Neural progenitor cell (in vitro differentiated cells): ENCODE results near the gene STAT5B. TPM values are rescaled to one million over a fixed set of nuclear protein-coding genes. Genes with fewer than 3 reads are reported as not detected.

Experiments
- DNase-seq: peaks from one replicate; pipeline ENCODE4 v3.0.0-alpha.2; 2016; ENCODE audit warnings: low spot score
- H2AFZ ChIP-seq: fragments of 200-600 bp; sonication (generic); replicated peaks from 2 replicates; pipeline ENCODE4 v1.6.1; 2016; ENCODE audit warnings: antibody characterized with exemption
- H3F3A ChIP-seq: fragments of 200-600 bp; sonication (generic); 2 replicates; pipeline ENCODE4 v1.6.1; 2016; ENCODE audit warnings: antibody characterized with exemption, low read depth
- H3K27ac ChIP-seq: fragments of 200-600 bp; sonication (generic); 2 replicates; pipeline ENCODE4 v1.5.1; 2016; ENCODE audit warnings: mild to moderate bottlenecking
- H3K27me3 ChIP-seq: fragments of 200-600 bp; sonication (generic); 2 replicates; pipeline ENCODE4 v1.6.1; 2016; ENCODE audit warnings: mild to moderate bottlenecking, moderate library complexity
- H3K36me3 ChIP-seq: fragments of 200-600 bp; sonication (generic); 2 replicates; pipeline ENCODE4 v1.5.1; 2016
- H3K4me1 ChIP-seq: fragments of 200-600 bp; sonication (generic); 2 replicates; pipeline ENCODE4 v1.6.1; 2016; ENCODE audit warnings: mixed run types
- H3K4me2 ChIP-seq: fragments of 200-600 bp; sonication (generic); 2 replicates; pipeline ENCODE4 v1.6.1; 2016
- H3K4me3 ChIP-seq: fragments of 200-600 bp; sonication (generic); 2 replicates; pipeline ENCODE4 v1.5.1; 2016
- H3K79me2 ChIP-seq: fragments of 200-600 bp; sonication (generic); 2 replicates; pipeline ENCODE4 v1.6.1; 2016; ENCODE audit warnings: low read depth
- H3K9ac ChIP-seq: fragments of 200-600 bp; sonication (generic); 2 replicates; pipeline ENCODE4 v1.6.1; 2016
- H3K9me3 ChIP-seq: fragments of 200-600 bp; sonication (generic); 2 replicates; pipeline ENCODE4 v1.5.1; 2016; ENCODE audit warnings: low read depth
- H4K20me1 ChIP-seq: fragments of 200-600 bp; sonication (generic); 2 replicates; pipeline ENCODE4 v1.6.1; 2016; ENCODE audit warnings: low read depth
- H3K27ac Mint-ChIP-seq: 3 replicates; pipeline ENCODE4 v1.8.0; 2021; ENCODE audit warnings: mixed read lengths
- H3K27me3 Mint-ChIP-seq: 2 replicates; pipeline ENCODE4 v1.8.0; 2022; ENCODE audit warnings: low read depth, mild to moderate bottlenecking, inconsistent platforms, moderate library complexity, mixed read lengths; ENCODE audit not compliant: insufficient read depth
- H3K36me3 Mint-ChIP-seq: 3 replicates; pipeline ENCODE4 v1.8.0; 2021; ENCODE audit warnings: mixed read lengths
- H3K4me1 Mint-ChIP-seq: 3 replicates; pipeline ENCODE4 v1.8.0; 2021; ENCODE audit warnings: mixed read lengths
- H3K4me3 Mint-ChIP-seq: 3 replicates; pipeline ENCODE4 v1.8.0; 2021; ENCODE audit warnings: mild to moderate bottlenecking, moderate library complexity, mixed read lengths
- H3K9me3 Mint-ChIP-seq: 3 replicates; pipeline ENCODE4 v1.8.0; 2020; ENCODE audit warnings: mixed read lengths
- EZH2 ChIP-seq: fragments of 200-600 bp; sonication (generic); IDR thresholded peaks from 2 replicates; pipeline ENCODE4 v1.6.1; 2017; ENCODE audit warnings: antibody characterized with exemption, mild to moderate bottlenecking, moderate library complexity
- EZH2phosphoT487 ChIP-seq: fragments of 200-600 bp; sonication (generic); IDR thresholded peaks from 2 replicates; pipeline ENCODE4 v1.6.1; 2017; ENCODE audit warnings: antibody characterized with exemption
- total RNA-seq: library from RNA; depleted of rRNA; stranded (reverse); fragments of >200 nt; gene quantifications from 2 replicates; pipeline ENCODE4 v1.2.3, GENCODE V29; 2015; ENCODE audit warnings: low replicate concordance
- TF ChIP-seq, protein P1 (sequence below): fragments of 200-600 bp; sonication (generic); IDR thresholded peaks from 2 replicates; pipeline ENCODE4 v1.5.1; 2017; ENCODE audit warnings: antibody characterized with exemption, mild to moderate bottlenecking

STAT5B gene
- total RNA-seq, 1 donor from 2014 or later: 96.4 TPM

DNA sequence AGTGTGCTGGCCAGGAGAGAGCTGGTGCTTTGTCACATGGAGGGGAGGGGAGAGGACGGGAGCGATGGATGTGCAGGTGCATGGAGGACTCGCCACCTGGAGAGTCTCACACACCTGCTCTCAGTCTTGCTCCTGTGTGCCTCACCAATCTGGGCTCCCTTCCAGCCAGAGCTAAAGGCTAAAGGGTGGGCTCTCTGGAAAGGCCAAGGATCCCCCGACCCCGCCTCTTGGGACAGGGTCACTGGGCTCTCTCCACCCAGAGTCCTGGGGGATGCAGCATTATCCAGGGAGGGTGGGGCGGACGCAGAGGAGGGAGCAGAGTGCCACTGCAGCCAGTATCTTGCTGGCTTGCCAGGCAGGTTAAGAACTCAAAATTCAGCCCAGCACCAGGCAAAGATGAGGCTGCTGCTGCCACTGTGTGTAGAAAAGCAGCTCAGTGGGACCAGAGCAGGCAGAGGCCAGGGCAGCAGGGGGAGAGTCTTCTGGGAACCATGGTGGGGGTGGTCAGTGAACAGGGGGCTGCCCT lies 5.4 kb upstream of the STAT5B start:
- peak overlapping the region; percentile 72 for H3K27ac Mint-ChIP-seq
- DNase-seq: peak; percentile 26
- H3K4me3 ChIP-seq: no peak overlapping the region
- H4K20me1 ChIP-seq: no peaks in the 10 kb centered on the region
- no peaks in the 10 kb centered on the region for H3K9me3 ChIP-seq
- no peaks in the 10 kb centered on the region for H3K9me3 Mint-ChIP-seq
- H3K9ac ChIP-seq: no peak overlapping the region
- TF ChIP-seq, protein P1, sequence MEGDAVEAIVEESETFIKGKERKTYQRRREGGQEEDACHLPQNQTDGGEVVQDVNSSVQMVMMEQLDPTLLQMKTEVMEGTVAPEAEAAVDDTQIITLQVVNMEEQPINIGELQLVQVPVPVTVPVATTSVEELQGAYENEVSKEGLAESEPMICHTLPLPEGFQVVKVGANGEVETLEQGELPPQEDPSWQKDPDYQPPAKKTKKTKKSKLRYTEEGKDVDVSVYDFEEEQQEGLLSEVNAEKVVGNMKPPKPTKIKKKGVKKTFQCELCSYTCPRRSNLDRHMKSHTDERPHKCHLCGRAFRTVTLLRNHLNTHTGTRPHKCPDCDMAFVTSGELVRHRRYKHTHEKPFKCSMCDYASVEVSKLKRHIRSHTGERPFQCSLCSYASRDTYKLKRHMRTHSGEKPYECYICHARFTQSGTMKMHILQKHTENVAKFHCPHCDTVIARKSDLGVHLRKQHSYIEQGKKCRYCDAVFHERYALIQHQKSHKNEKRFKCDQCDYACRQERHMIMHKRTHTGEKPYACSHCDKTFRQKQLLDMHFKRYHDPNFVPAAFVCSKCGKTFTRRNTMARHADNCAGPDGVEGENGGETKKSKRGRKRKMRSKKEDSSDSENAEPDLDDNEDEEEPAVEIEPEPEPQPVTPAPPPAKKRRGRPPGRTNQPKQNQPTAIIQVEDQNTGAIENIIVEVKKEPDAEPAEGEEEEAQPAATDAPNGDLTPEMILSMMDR: no peak
- no peak for TF ChIP-seq EZH2
- TF ChIP-seq EZH2phosphoT487: no peak
- peaks cover 11% of the 10 kb centered on the region for H3K27me3 Mint-ChIP-seq
- peak overlapping the region; percentile 37 for H3K4me2 ChIP-seq
- H2AFZ ChIP-seq: no peak overlapping the region
- H3K4me3 Mint-ChIP-seq: no peak overlapping the region
- H3K36me3 ChIP-seq: no peaks in the 10 kb centered on the region
- H3K27me3 ChIP-seq: peaks cover under 1% of the 10 kb centered on the region
- H3K4me1 ChIP-seq: peaks cover 26% of the 10 kb centered on the region
- H3K36me3 Mint-ChIP-seq: no peaks in the 10 kb centered on the region
- H3K27ac ChIP-seq: no peak overlapping the region
- H3K4me1 Mint-ChIP-seq: peaks cover 26% of the 10 kb centered on the region
- H3F3A ChIP-seq: peaks cover 16% of the 10 kb centered on the region
- no peaks in the 10 kb centered on the region for H3K79me2 ChIP-seq

DNA sequence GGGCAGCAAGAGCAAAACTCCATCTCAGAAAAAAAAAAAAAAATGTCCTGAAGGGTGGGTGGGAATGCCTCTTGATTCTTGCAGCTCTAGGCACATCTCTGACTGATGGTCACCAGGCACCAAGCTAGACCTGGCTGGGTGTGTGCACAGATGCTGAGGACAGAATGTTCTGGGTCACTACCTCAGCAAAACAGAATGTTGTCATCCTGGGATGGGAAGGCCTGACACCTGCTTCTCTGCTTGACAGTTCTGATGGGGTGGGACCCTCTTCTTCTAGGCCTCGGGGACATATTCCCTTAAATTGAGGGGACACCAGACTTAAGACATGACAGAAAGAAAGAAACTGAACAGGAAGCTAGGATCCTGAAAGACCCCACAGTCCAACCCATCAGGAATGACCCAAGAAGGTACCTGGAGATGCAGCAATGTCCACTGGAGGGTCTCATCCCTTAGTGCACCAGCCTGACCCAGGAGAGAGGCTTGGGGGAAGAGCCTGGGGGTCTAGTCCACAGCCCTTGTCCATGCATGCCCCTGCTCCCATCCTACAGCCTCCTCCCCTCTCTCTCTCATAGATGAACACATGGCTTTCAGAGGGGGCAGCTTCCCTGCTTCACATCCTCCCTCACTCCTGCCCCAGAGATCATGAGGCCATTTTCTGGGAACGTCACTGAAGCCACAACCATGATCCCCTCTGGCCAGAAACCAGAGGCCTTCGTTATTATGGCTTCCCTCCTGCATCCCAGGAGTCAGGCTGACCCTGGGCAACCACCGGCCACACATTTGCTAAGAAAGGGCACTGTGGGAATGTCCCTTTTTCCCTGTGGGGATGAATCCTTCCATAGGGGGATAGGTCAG lies 3.8 kb upstream of the STAT5B start:
- Histone ChIP-seq H3K36me3 (no peaks in the 10 kb centered on the region), H3K4me1 (peaks cover 26% of the 10 kb centered on the region), H3K79me2 (peaks cover 7% of the 10 kb centered on the region), H3K27me3 (no peaks in the 10 kb centered on the region), H2AFZ (no peak overlapping the region), H3K9ac (no peak overlapping the region), H3K4me3 (no peak overlapping the region), H3K27ac (no peak overlapping the region), H3F3A (peaks cover 27% of the 10 kb centered on the region), H4K20me1 (peaks cover under 1% of the 10 kb centered on the region), H3K4me2 (no peak overlapping the region), H3K9me3 (no peaks in the 10 kb centered on the region)
- TF ChIP-seq EZH2phosphoT487: no peak
- no peak for TF ChIP-seq EZH2
- TF ChIP-seq, protein P1: no peak
- DNase-seq: no peak
- Mint-ChIP-seq H3K27ac (peak overlapping the region; percentile 46), H3K4me3 (peak overlapping the region; percentile 21), H3K9me3 (no peaks in the 10 kb centered on the region), H3K36me3 (no peaks in the 10 kb centered on the region), H3K27me3 (peaks cover 7% of the 10 kb centered on the region), H3K4me1 (peaks cover 31% of the 10 kb centered on the region)

DNA sequence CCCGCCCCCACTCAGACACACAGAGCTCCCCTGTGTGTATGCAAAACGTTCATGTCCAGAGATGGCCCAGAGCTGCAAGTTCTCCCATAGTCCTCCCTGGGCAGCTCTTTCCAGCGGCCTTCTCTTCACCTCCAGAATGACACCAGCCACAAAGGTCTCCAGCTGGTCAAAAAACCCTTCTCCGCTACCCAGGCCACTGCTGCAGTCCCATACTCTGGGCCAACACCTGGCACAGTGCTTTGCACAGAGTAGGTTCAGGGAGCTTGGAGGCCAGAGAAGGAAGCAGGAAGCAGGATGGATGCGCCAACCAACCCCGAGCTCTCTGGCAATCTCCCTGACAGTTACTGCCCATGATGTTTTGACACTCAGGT lies 1.1 kb upstream of the STAT5B start:
- DNase-seq: peak; percentile 17
- peak overlapping the region; percentile 80 for H2AFZ ChIP-seq
- H3K9me3 ChIP-seq: no peaks in the 10 kb centered on the region
- peaks cover 39% of the 10 kb centered on the region for H3K4me1 ChIP-seq
- peaks cover 25% of the 10 kb centered on the region for H4K20me1 ChIP-seq
- no peaks in the 10 kb centered on the region for H3K9me3 Mint-ChIP-seq
- H3K36me3 Mint-ChIP-seq: no peaks in the 10 kb centered on the region
- H3K27me3 Mint-ChIP-seq: peaks cover 5% of the 10 kb centered on the region
- H3K4me1 Mint-ChIP-seq: peaks cover 44% of the 10 kb centered on the region
- peaks cover 33% of the 10 kb centered on the region for H3F3A ChIP-seq
- no peak overlapping the region for H3K9ac ChIP-seq
- TF ChIP-seq, protein P1: no peak
- TF ChIP-seq EZH2: no peak
- no peak for TF ChIP-seq EZH2phosphoT487
- no peaks in the 10 kb centered on the region for H3K27me3 ChIP-seq
- peak overlapping the region; percentile 59 for H3K27ac Mint-ChIP-seq
- peak overlapping the region; percentile 99 for H3K4me2 ChIP-seq
- peaks cover 34% of the 10 kb centered on the region for H3K79me2 ChIP-seq
- no peak overlapping the region for H3K27ac ChIP-seq
- peak overlapping the region; percentile 90 for H3K4me3 ChIP-seq
- H3K4me3 Mint-ChIP-seq: peak overlapping the region; percentile 85
- H3K36me3 ChIP-seq: no peaks in the 10 kb centered on the region
